GM23338 (cell line): Measurements from ENCODE around the gene CLEC14A.

Experiments
- CREB1 ChIP-seq: fragments of 250-450 bp; sonication (Bioruptor Pico); IDR thresholded peaks from 2 replicates; pipeline ENCODE4 v1.5.0; 2020; ENCODE audit warnings: low read depth, mild to moderate bottlenecking, moderate library complexity
- EZH2 ChIP-seq: fragments of 200-600 bp; sonication (generic); IDR thresholded peaks from one replicate; pipeline ENCODE4 v1.8.0; 2017; ENCODE audit warnings: antibody characterized with exemption, mild to moderate bottlenecking, low read depth; ENCODE audit not compliant: unreplicated experiment
- EZH2phosphoT487 ChIP-seq: fragments of 200-600 bp; sonication (generic); IDR thresholded peaks from one replicate; pipeline ENCODE4 v1.8.1; 2018; ENCODE audit warnings: antibody characterized with exemption; ENCODE audit not compliant: unreplicated experiment
- JUNB ChIP-seq: IDR thresholded peaks from one replicate; pipeline ENCODE4 v1.6.1; 2016; ENCODE audit warnings: antibody characterized with exemption; ENCODE audit not compliant: unreplicated experiment
- NANOG ChIP-seq: IDR thresholded peaks from 2 replicates; pipeline ENCODE4 v1.6.1; 2016; ENCODE audit warnings: antibody characterized with exemption, borderline replicate concordance
- POLR2AphosphoS5 ChIP-seq: IDR thresholded peaks from 2 replicates; pipeline ENCODE4 v1.6.1; 2016; ENCODE audit warnings: antibody characterized with exemption, low read depth
- STAT1 ChIP-seq: IDR thresholded peaks from one replicate; pipeline ENCODE4 v1.6.1; 2016; ENCODE audit warnings: antibody characterized with exemption; ENCODE audit not compliant: unreplicated experiment
- ZNF114 ChIP-seq: fragments of 250-450 bp; sonication (Bioruptor Pico); IDR thresholded peaks from 2 replicates; pipeline ENCODE4 v1.5.0; 2020; ENCODE audit warnings: mild to moderate bottlenecking, moderate library complexity
- ZNF331 ChIP-seq: fragments of 250-450 bp; sonication (Bioruptor Pico); IDR thresholded peaks from 2 replicates; pipeline ENCODE4 v1.5.0; 2020; ENCODE audit warnings: low read depth, mild to moderate bottlenecking, moderate library complexity
- ZNF462 ChIP-seq: fragments of 250-450 bp; sonication (Bioruptor Pico); IDR thresholded peaks from 2 replicates; pipeline ENCODE4 v1.5.0; 2020; ENCODE audit warnings: mild to moderate bottlenecking, moderate library complexity
- TF ChIP-seq, protein P1 (sequence below), 2 experiments: fragments of 200-600 bp in 1 of 2; sonication (generic) in 1 of 2; conservative IDR thresholded peaks; 2 replicates each; pipeline versions ENCODE4 v1.5.1 to v1.6.1; 2016 to 2017; ENCODE audit warnings: antibody characterized with exemption in 2 of 2, low read depth in 2 of 2, mild to moderate bottlenecking in 2 of 2, moderate library complexity in 1 of 2
- TF ChIP-seq, protein P2 (sequence below): IDR thresholded peaks from one replicate; pipeline ENCODE4 v1.6.1; 2018; ENCODE audit warnings: antibody characterized with exemption; ENCODE audit not compliant: unreplicated experiment
- TF ChIP-seq, protein P3 (sequence below): IDR thresholded peaks from 2 replicates; pipeline ENCODE4 v1.6.1; 2016; ENCODE audit warnings: antibody characterized with exemption

GRCh38 chr14:38217553-38217952 lies 38.3 kb downstream of the CLEC14A start:
- TF ChIP-seq, protein P1, sequence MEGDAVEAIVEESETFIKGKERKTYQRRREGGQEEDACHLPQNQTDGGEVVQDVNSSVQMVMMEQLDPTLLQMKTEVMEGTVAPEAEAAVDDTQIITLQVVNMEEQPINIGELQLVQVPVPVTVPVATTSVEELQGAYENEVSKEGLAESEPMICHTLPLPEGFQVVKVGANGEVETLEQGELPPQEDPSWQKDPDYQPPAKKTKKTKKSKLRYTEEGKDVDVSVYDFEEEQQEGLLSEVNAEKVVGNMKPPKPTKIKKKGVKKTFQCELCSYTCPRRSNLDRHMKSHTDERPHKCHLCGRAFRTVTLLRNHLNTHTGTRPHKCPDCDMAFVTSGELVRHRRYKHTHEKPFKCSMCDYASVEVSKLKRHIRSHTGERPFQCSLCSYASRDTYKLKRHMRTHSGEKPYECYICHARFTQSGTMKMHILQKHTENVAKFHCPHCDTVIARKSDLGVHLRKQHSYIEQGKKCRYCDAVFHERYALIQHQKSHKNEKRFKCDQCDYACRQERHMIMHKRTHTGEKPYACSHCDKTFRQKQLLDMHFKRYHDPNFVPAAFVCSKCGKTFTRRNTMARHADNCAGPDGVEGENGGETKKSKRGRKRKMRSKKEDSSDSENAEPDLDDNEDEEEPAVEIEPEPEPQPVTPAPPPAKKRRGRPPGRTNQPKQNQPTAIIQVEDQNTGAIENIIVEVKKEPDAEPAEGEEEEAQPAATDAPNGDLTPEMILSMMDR (conservative IDR thresholded peaks at IDR 0.05; ENCODE audit: low read depth in 2 of 2) = no peak
- TF ChIP-seq ZNF114 (CRISPR knock-in tag) = no peak
- TF ChIP-seq, protein P2, sequence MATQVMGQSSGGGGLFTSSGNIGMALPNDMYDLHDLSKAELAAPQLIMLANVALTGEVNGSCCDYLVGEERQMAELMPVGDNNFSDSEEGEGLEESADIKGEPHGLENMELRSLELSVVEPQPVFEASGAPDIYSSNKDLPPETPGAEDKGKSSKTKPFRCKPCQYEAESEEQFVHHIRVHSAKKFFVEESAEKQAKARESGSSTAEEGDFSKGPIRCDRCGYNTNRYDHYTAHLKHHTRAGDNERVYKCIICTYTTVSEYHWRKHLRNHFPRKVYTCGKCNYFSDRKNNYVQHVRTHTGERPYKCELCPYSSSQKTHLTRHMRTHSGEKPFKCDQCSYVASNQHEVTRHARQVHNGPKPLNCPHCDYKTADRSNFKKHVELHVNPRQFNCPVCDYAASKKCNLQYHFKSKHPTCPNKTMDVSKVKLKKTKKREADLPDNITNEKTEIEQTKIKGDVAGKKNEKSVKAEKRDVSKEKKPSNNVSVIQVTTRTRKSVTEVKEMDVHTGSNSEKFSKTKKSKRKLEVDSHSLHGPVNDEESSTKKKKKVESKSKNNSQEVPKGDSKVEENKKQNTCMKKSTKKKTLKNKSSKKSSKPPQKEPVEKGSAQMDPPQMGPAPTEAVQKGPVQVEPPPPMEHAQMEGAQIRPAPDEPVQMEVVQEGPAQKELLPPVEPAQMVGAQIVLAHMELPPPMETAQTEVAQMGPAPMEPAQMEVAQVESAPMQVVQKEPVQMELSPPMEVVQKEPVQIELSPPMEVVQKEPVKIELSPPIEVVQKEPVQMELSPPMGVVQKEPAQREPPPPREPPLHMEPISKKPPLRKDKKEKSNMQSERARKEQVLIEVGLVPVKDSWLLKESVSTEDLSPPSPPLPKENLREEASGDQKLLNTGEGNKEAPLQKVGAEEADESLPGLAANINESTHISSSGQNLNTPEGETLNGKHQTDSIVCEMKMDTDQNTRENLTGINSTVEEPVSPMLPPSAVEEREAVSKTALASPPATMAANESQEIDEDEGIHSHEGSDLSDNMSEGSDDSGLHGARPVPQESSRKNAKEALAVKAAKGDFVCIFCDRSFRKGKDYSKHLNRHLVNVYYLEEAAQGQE = no peak
- no peak for TF ChIP-seq EZH2
- TF ChIP-seq POLR2AphosphoS5 = no peak
- TF ChIP-seq STAT1 = no peak
- TF ChIP-seq, protein P3, sequence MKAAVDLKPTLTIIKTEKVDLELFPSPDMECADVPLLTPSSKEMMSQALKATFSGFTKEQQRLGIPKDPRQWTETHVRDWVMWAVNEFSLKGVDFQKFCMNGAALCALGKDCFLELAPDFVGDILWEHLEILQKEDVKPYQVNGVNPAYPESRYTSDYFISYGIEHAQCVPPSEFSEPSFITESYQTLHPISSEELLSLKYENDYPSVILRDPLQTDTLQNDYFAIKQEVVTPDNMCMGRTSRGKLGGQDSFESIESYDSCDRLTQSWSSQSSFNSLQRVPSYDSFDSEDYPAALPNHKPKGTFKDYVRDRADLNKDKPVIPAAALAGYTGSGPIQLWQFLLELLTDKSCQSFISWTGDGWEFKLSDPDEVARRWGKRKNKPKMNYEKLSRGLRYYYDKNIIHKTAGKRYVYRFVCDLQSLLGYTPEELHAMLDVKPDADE = no peak
- no peak for TF ChIP-seq JUNB
- TF ChIP-seq ZNF331 (CRISPR knock-in tag) = no peak
- no peak for TF ChIP-seq EZH2phosphoT487
- TF ChIP-seq CREB1 (CRISPR knock-in tag) = no peak
- TF ChIP-seq ZNF462 (CRISPR knock-in tag) = no peak
- no peak for TF ChIP-seq NANOG
